EH (cell line): Measurements from ENCODE around the gene RFX4.
A peak's percentile ranks its signal among the peaks of the same experiment; 100 is the strongest.

ENCODE experiments used
- DNase-seq: peaks from one replicate; pipeline ENCODE4 v3.0.0-alpha.2; 2015; ENCODE audit warnings: low read depth

The RFX4 gene

GRCh38 chr12:106733660-106734059 is 150.9 kb downstream of the RFX4 start:
- no peak for DNase-seq

- peak; percentile 9 for DNase-seq
Measured at GRCh38 chr12:106736051-106736957, 153.5 kb downstream of the RFX4 start.

GRCh38 chr12:106739318-106739717 is 156.5 kb downstream of the RFX4 start:
- no peak for DNase-seq

GRCh38 chr12:106739815-106740530 is 157.2 kb downstream of the RFX4 start:
- peak; percentile 53 for DNase-seq

- DNase-seq, result no peak
Measured at GRCh38 chr12:106740818-106741217, 158.0 kb downstream of the RFX4 start.

GRCh38 chr12:106741247-106741646 is 158.4 kb downstream of the RFX4 start:
- DNase-seq, result no peak

GRCh38 chr12:106743270-106743988 is 160.6 kb downstream of the RFX4 start:
- no peak for DNase-seq

GRCh38 chr12:106744600-106744999 is 161.8 kb downstream of the RFX4 start:
- no peak for DNase-seq

- no peak for DNase-seq
Measured at GRCh38 chr12:106745181-106745745, 162.5 kb downstream of the RFX4 start.

GRCh38 chr12:106747973-106748436 is 165.2 kb downstream of the RFX4 start:
- DNase-seq, result no peak

GRCh38 chr12:106750524-106750923 is 167.7 kb downstream of the RFX4 start:
- DNase-seq, result no peak

- no peak for DNase-seq
Measured at GRCh38 chr12:106753526-106753925, 170.7 kb downstream of the RFX4 start.

- DNase-seq, result no peak
Measured at GRCh38 chr12:106754331-106754730, 171.5 kb downstream of the RFX4 start.

- no peak for DNase-seq
Measured at GRCh38 chr12:106757623-106758348, 175.0 kb downstream of the RFX4 start.

GRCh38 chr12:106758349-106759110 is 175.7 kb downstream of the RFX4 start:
- DNase-seq, result no peak

GRCh38 chr12:106759526-106760183 is 176.9 kb downstream of the RFX4 start:
- no peak for DNase-seq

GRCh38 chr12:106760184-106760531 is 177.4 kb downstream of the RFX4 start:
- peak; percentile 34 for DNase-seq

GRCh38 chr12:106764220-106764619 is 181.4 kb downstream of the RFX4 start:
- DNase-seq, result no peak

GRCh38 chr12:106764738-106765137 is 181.9 kb downstream of the RFX4 start:
- DNase-seq, result no peak

GRCh38 chr12:106766393-106766826 is 183.6 kb downstream of the RFX4 start:
- peak; percentile 19 for DNase-seq
